Neural cell (in vitro differentiated cells): Measurements from ENCODE around the gene NOP9. TPM values are rescaled to one million over a fixed set of nuclear protein-coding genes. Genes with fewer than 3 reads are reported as not detected.

Experiments used
- H2AFZ ChIP-seq: fragments of 200-600, 300-800 bp; sonication (generic), shearing (Covaris generic); 2 replicates; pipeline ENCODE4 v1.6.0; 2014; ENCODE audit warnings: low read depth, mild to moderate bottlenecking, antibody characterized with exemption, low read length, moderate library complexity
- H3F3A ChIP-seq: fragments of 200-600 bp; shearing (Covaris generic); 2 replicates; pipeline ENCODE4 v1.6.1; 2016; ENCODE audit warnings: mild to moderate bottlenecking, moderate library complexity, mixed read lengths, antibody characterized with exemption, low read length; ENCODE audit not compliant: insufficient read depth, poor library complexity, severe bottlenecking
- H3K27ac ChIP-seq: fragments of 200-600, 300-800 bp; sonication (generic), shearing (Covaris generic); 2 replicates; pipeline ENCODE4 v1.5.1; 2014; ENCODE audit warnings: mild to moderate bottlenecking, low read length, moderate library complexity
- H3K27me3 ChIP-seq: fragments of 300-800, 200-600 bp; sonication (generic), shearing (Covaris generic); 2 replicates; pipeline ENCODE4 v1.6.0; 2014; ENCODE audit warnings: mild to moderate bottlenecking, low read depth, low read length, moderate library complexity; ENCODE audit not compliant: insufficient read depth
- H3K36me3 ChIP-seq: fragments of 300-800, 200-600 bp; sonication (generic), shearing (Covaris generic); 2 replicates; pipeline ENCODE4 v1.5.1; 2014; ENCODE audit warnings: mild to moderate bottlenecking, antibody characterized with exemption, low read length, moderate library complexity; ENCODE audit not compliant: insufficient read depth
- H3K4me2 ChIP-seq: fragments of 300-800, 200-600 bp; sonication (generic), shearing (Covaris generic); 2 replicates; pipeline ENCODE4 v1.6.0; 2014; ENCODE audit warnings: mild to moderate bottlenecking, low read length
- H3K4me3 ChIP-seq: fragments of 300-800, 200-600 bp; sonication (generic), shearing (Covaris generic); 2 replicates; pipeline ENCODE4 v1.5.1; 2014; ENCODE audit warnings: mild to moderate bottlenecking, low read length, moderate library complexity
- H3K79me2 ChIP-seq: fragments of 200-600 bp; shearing (Covaris generic); replicated peaks from 2 replicates; pipeline ENCODE4 v1.6.0; 2014; ENCODE audit warnings: mild to moderate bottlenecking, low read length, moderate library complexity; ENCODE audit not compliant: insufficient read depth
- H3K9ac ChIP-seq: fragments of 300-800, 200-600 bp; sonication (generic), shearing (Covaris generic); 2 replicates; pipeline ENCODE4 v1.6.1; 2016; ENCODE audit warnings: mild to moderate bottlenecking, low read length, mixed read lengths
- H3K9me2 ChIP-seq: fragments of 200-600 bp; shearing (Covaris generic); 2 replicates; pipeline ENCODE4 v1.6.1; 2016; ENCODE audit warnings: mild to moderate bottlenecking, low read length, mixed read lengths; ENCODE audit not compliant: insufficient read depth
- H3K9me3 ChIP-seq: fragments of 200-600, 300-800 bp; sonication (generic), shearing (Covaris generic); 2 replicates; pipeline ENCODE4 v1.6.1; 2016; ENCODE audit warnings: mild to moderate bottlenecking, mixed run types, low read length, moderate library complexity, mixed read lengths
- H4K20me1 ChIP-seq: fragments of 200-600 bp; shearing (Covaris generic); 2 replicates; pipeline ENCODE4 v1.6.1; 2016; ENCODE audit warnings: mild to moderate bottlenecking, mixed run types; ENCODE audit not compliant: insufficient read depth
- CTCF ChIP-seq: fragments of 450-650 bp; IDR thresholded peaks from 2 replicates; pipeline ENCODE4 v1.5.1; 2014; ENCODE audit warnings: antibody characterized with exemption, mild to moderate bottlenecking, moderate library complexity; ENCODE audit not compliant: poor library complexity, severe bottlenecking
- EP300 ChIP-seq: fragments of 450-650 bp; conservative IDR thresholded peaks from 2 replicates; pipeline ENCODE4 v1.6.1; 2014; ENCODE audit warnings: antibody characterized with exemption, mild to moderate bottlenecking, moderate library complexity; ENCODE audit not compliant: poor library complexity, severe bottlenecking
- EZH2 ChIP-seq: fragments of 200-600, 300-800 bp; shearing (Covaris generic), sonication (generic); IDR thresholded peaks from 2 replicates; pipeline ENCODE4 v1.6.1; 2014; ENCODE audit warnings: antibody characterized with exemption, low read length, borderline replicate concordance, mild to moderate bottlenecking; ENCODE audit not compliant: insufficient read depth, poor library complexity, severe bottlenecking
- MXI1 ChIP-seq: fragments of 450-650 bp; conservative IDR thresholded peaks from 2 replicates; pipeline ENCODE4 v1.6.1; 2014; ENCODE audit warnings: antibody characterized with exemption, mild to moderate bottlenecking; ENCODE audit not compliant: poor library complexity, severe bottlenecking
- POLR2AphosphoS5 ChIP-seq: IDR thresholded peaks from 2 replicates; pipeline ENCODE4 v1.6.1; 2012
- RAD21 ChIP-seq: fragments of 450-650 bp; conservative IDR thresholded peaks from 2 replicates; pipeline ENCODE4 v1.6.1; 2014; ENCODE audit warnings: antibody characterized with exemption, mild to moderate bottlenecking, moderate library complexity
- SMC3 ChIP-seq: fragments of 450-650 bp; conservative IDR thresholded peaks from 2 replicates; pipeline ENCODE4 v1.6.1; 2014; ENCODE audit warnings: antibody characterized with exemption, mild to moderate bottlenecking, moderate library complexity; ENCODE audit not compliant: poor library complexity
- TAF1 ChIP-seq: IDR thresholded peaks from 2 replicates; pipeline ENCODE4 v1.6.1; 2012; ENCODE audit warnings: low read depth
- polyA plus RNA-seq: library from polyadenylated mRNA; depleted of rRNA; stranded (reverse); fragments of >200 nt; gene quantifications from 2 replicates; pipeline ENCODE4 v1.2.3, GENCODE V29; 2014
- TF ChIP-seq, protein P1 (sequence below): IDR thresholded peaks from 2 replicates; pipeline ENCODE4 v1.6.1; 2012; ENCODE audit warnings: borderline replicate concordance

Gene NOP9
- polyA plus RNA-seq, 1 donor from 2014 or later = 13.0 TPM

DNA sequence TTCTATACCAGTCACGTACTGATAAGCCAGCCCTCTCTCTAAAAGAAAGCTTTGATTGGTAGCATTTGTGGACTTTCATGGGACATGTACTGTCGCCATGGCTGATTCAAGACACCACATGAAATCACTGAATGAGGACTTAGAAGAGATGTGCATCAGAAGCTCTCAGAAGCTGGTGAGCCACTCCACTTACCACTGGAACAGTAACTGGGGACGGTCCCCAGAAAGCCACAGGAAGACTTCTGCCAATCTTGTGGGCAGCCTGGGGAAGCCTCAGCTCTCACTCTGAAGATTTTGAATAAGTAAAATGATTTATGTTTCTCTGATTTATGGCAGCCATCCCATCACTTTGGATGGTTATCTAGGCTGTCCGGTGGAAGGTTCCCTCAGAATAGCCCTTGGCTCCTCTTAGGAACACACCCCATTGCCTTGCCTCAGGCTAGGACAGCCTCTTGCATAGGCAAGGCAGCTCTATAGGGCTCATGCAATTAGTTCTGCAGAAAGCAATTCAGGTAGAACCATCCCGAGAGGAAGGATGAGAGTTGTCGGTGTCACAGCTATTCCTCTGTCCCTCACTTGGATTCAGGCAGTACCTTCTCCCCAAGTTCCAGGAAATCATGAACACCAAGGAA, 9.9 kb upstream of the NOP9 start:
- TF ChIP-seq EZH2 (no peak), MXI1 (no peak), SMC3 (no peak), RAD21 (no peak), EP300 (no peak), POLR2AphosphoS5 (no peak), CTCF (no peak), TAF1 (no peak)
- TF ChIP-seq, protein P1, sequence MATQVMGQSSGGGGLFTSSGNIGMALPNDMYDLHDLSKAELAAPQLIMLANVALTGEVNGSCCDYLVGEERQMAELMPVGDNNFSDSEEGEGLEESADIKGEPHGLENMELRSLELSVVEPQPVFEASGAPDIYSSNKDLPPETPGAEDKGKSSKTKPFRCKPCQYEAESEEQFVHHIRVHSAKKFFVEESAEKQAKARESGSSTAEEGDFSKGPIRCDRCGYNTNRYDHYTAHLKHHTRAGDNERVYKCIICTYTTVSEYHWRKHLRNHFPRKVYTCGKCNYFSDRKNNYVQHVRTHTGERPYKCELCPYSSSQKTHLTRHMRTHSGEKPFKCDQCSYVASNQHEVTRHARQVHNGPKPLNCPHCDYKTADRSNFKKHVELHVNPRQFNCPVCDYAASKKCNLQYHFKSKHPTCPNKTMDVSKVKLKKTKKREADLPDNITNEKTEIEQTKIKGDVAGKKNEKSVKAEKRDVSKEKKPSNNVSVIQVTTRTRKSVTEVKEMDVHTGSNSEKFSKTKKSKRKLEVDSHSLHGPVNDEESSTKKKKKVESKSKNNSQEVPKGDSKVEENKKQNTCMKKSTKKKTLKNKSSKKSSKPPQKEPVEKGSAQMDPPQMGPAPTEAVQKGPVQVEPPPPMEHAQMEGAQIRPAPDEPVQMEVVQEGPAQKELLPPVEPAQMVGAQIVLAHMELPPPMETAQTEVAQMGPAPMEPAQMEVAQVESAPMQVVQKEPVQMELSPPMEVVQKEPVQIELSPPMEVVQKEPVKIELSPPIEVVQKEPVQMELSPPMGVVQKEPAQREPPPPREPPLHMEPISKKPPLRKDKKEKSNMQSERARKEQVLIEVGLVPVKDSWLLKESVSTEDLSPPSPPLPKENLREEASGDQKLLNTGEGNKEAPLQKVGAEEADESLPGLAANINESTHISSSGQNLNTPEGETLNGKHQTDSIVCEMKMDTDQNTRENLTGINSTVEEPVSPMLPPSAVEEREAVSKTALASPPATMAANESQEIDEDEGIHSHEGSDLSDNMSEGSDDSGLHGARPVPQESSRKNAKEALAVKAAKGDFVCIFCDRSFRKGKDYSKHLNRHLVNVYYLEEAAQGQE = no peak
- no peaks in the 10 kb centered on the region for H3K9me2 ChIP-seq
- no peaks in the 10 kb centered on the region for H3K79me2 ChIP-seq
- no peak overlapping the region for H3K9ac ChIP-seq
- H3K4me2 ChIP-seq = no peak overlapping the region
- no peak overlapping the region for H3K4me3 ChIP-seq
- no peak overlapping the region for H2AFZ ChIP-seq
- H3K36me3 ChIP-seq = no peaks in the 10 kb centered on the region
- no peak overlapping the region for H3K27ac ChIP-seq
- H3K9me3 ChIP-seq = no peaks in the 10 kb centered on the region
- no peaks in the 10 kb centered on the region for H4K20me1 ChIP-seq
- no peaks in the 10 kb centered on the region for H3F3A ChIP-seq
- H3K27me3 ChIP-seq = no peaks in the 10 kb centered on the region

GRCh38 chr14:24290746-24291145, 8.9 kb upstream of the NOP9 start:
- H3K9me3 ChIP-seq = no peaks in the 10 kb centered on the region
- H3K36me3 ChIP-seq = no peaks in the 10 kb centered on the region
- H3K27ac ChIP-seq = no peak overlapping the region
- H2AFZ ChIP-seq = no peak overlapping the region
- no peak overlapping the region for H3K4me3 ChIP-seq
- H3K79me2 ChIP-seq = no peaks in the 10 kb centered on the region
- H3K27me3 ChIP-seq = no peaks in the 10 kb centered on the region
- no peak for TF ChIP-seq EP300
- TF ChIP-seq MXI1 = no peak
- no peak for TF ChIP-seq POLR2AphosphoS5
- TF ChIP-seq CTCF = no peak
- TF ChIP-seq TAF1 = no peak
- TF ChIP-seq, protein P1 = no peak
- no peak for TF ChIP-seq SMC3
- no peak for TF ChIP-seq EZH2
- no peak for TF ChIP-seq RAD21
- no peak overlapping the region for H3K9ac ChIP-seq
- no peaks in the 10 kb centered on the region for H3K9me2 ChIP-seq
- H3F3A ChIP-seq = no peaks in the 10 kb centered on the region
- H4K20me1 ChIP-seq = no peaks in the 10 kb centered on the region
- no peak overlapping the region for H3K4me2 ChIP-seq
